Measurements from ENCODE around the gene PPP3R1. TPM values are rescaled to one million over a fixed set of nuclear protein-coding genes. Genes with fewer than 3 reads are reported as not detected.

Gene PPP3R1
- total and polyA plus RNA-seq, 2 experiments from 2014 or later = 7.9 to 49.6 TPM

DNA sequence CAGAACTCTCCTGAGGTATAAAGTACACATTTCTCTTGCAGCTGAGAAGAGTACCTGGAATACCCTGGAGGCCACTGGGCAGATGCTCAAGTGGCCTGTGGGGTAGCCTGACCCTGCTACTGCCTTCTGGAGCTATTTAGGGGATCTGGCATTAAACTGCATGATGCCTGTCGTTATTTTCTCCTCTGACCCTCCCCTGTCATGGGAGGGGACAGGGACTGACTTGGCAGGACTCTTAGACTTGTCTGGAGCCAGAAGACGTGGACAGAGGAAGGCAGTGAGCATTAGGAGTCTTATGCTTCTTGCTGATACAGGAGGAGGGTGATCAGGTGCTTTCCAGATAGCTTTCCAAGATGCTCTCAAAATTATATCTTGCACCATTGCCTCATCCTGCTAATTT is 42.6 kb upstream of the PPP3R1 start:
- no peak overlapping the region for H3K4me3 Mint-ChIP-seq
- H3K27me3 ChIP-seq (ENCODE audit: insufficient read depth) = no peaks in the 10 kb centered on the region
- no peaks in the 10 kb centered on the region for H3K36me3 ChIP-seq (ENCODE audit: insufficient read depth)
- DNase-seq (ENCODE audit: low spot score) = no peak
- H3K79me2 ChIP-seq (replicated peaks; ENCODE audit: insufficient read depth) = no peaks in the 10 kb centered on the region
- H3K4me3 ChIP-seq = no peak overlapping the region
- H4K20me1 ChIP-seq (replicated peaks; ENCODE audit: insufficient read depth) = no peaks in the 10 kb centered on the region
- no peak overlapping the region for H3K4me2 ChIP-seq
- H3K27ac ChIP-seq (ENCODE audit: low read depth) = no peak overlapping the region
- H3K36me3 Mint-ChIP-seq (ENCODE audit: low read depth) = no peaks in the 10 kb centered on the region
- H3K9me3 Mint-ChIP-seq = no peaks in the 10 kb centered on the region
- no peaks in the 10 kb centered on the region for H3K9me2 ChIP-seq (ENCODE audit: insufficient read depth)
- no peak for TF ChIP-seq STAT1 (IDR thresholded peaks at IDR 0.05; ENCODE audit: unreplicated experiment)
- no peak for TF ChIP-seq ZNF114 (CRISPR knock-in tag; IDR thresholded peaks at IDR 0.05)
- no peak for TF ChIP-seq POLR2AphosphoS5 (IDR thresholded peaks at IDR 0.05; ENCODE audit: low read depth)
- TF ChIP-seq EZH2phosphoT487 (IDR thresholded peaks at IDR 0.05; ENCODE audit: unreplicated experiment) = no peak
- TF ChIP-seq, protein P1, sequence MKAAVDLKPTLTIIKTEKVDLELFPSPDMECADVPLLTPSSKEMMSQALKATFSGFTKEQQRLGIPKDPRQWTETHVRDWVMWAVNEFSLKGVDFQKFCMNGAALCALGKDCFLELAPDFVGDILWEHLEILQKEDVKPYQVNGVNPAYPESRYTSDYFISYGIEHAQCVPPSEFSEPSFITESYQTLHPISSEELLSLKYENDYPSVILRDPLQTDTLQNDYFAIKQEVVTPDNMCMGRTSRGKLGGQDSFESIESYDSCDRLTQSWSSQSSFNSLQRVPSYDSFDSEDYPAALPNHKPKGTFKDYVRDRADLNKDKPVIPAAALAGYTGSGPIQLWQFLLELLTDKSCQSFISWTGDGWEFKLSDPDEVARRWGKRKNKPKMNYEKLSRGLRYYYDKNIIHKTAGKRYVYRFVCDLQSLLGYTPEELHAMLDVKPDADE (IDR thresholded peaks at IDR 0.05) = no peak
- TF ChIP-seq, protein P2, sequence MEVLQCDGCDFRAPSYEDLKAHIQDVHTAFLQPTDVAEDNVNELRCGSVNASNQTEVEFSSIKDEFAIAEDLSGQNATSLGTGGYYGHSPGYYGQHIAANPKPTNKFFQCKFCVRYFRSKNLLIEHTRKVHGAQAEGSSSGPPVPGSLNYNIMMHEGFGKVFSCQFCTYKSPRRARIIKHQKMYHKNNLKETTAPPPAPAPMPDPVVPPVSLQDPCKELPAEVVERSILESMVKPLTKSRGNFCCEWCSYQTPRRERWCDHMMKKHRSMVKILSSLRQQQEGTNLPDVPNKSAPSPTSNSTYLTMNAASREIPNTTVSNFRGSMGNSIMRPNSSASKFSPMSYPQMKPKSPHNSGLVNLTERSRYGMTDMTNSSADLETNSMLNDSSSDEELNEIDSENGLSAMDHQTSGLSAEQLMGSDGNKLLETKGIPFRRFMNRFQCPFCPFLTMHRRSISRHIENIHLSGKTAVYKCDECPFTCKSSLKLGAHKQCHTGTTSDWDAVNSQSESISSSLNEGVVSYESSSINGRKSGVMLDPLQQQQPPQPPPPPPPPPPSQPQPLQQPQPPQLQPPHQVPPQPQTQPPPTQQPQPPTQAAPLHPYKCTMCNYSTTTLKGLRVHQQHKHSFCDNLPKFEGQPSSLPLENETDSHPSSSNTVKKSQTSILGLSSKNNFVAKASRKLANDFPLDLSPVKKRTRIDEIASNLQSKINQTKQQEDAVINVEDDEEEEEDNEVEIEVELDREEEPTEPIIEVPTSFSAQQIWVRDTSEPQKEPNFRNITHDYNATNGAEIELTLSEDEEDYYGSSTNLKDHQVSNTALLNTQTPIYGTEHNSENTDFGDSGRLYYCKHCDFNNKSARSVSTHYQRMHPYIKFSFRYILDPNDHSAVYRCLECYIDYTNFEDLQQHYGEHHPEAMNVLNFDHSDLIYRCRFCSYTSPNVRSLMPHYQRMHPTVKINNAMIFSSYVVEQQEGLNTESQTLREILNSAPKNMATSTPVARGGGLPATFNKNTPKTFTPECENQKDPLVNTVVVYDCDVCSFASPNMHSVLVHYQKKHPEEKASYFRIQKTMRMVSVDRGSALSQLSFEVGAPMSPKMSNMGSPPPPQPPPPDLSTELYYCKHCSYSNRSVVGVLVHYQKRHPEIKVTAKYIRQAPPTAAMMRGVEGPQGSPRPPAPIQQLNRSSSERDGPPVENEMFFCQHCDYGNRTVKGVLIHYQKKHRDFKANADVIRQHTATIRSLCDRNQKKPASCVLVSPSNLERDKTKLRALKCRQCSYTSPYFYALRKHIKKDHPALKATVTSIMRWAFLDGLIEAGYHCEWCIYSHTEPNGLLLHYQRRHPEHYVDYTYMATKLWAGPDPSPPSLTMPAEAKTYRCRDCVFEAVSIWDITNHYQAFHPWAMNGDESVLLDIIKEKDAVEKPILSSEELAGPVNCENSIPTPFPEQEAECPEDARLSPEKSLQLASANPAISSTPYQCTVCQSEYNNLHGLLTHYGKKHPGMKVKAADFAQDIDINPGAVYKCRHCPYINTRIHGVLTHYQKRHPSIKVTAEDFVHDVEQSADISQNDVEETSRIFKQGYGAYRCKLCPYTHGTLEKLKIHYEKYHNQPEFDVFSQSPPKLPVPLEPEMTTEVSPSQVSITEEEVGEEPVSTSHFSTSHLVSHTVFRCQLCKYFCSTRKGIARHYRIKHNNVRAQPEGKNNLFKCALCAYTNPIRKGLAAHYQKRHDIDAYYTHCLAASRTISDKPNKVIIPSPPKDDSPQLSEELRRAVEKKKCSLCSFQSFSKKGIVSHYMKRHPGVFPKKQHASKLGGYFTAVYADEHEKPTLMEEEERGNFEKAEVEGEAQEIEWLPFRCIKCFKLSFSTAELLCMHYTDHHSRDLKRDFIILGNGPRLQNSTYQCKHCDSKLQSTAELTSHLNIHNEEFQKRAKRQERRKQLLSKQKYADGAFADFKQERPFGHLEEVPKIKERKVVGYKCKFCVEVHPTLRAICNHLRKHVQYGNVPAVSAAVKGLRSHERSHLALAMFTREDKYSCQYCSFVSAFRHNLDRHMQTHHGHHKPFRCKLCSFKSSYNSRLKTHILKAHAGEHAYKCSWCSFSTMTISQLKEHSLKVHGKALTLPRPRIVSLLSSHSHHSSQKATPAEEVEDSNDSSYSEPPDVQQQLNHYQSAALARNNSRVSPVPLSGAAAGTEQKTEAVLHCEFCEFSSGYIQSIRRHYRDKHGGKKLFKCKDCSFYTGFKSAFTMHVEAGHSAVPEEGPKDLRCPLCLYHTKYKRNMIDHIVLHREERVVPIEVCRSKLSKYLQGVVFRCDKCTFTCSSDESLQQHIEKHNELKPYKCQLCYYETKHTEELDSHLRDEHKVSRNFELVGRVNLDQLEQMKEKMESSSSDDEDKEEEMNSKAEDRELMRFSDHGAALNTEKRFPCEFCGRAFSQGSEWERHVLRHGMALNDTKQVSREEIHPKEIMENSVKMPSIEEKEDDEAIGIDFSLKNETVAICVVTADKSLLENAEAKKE (CRISPR knock-in tag; IDR thresholded peaks at IDR 0.05) = no peak
- TF ChIP-seq ZNF331 (CRISPR knock-in tag; IDR thresholded peaks at IDR 0.05; ENCODE audit: low read depth) = no peak
- TF ChIP-seq, protein P3, sequence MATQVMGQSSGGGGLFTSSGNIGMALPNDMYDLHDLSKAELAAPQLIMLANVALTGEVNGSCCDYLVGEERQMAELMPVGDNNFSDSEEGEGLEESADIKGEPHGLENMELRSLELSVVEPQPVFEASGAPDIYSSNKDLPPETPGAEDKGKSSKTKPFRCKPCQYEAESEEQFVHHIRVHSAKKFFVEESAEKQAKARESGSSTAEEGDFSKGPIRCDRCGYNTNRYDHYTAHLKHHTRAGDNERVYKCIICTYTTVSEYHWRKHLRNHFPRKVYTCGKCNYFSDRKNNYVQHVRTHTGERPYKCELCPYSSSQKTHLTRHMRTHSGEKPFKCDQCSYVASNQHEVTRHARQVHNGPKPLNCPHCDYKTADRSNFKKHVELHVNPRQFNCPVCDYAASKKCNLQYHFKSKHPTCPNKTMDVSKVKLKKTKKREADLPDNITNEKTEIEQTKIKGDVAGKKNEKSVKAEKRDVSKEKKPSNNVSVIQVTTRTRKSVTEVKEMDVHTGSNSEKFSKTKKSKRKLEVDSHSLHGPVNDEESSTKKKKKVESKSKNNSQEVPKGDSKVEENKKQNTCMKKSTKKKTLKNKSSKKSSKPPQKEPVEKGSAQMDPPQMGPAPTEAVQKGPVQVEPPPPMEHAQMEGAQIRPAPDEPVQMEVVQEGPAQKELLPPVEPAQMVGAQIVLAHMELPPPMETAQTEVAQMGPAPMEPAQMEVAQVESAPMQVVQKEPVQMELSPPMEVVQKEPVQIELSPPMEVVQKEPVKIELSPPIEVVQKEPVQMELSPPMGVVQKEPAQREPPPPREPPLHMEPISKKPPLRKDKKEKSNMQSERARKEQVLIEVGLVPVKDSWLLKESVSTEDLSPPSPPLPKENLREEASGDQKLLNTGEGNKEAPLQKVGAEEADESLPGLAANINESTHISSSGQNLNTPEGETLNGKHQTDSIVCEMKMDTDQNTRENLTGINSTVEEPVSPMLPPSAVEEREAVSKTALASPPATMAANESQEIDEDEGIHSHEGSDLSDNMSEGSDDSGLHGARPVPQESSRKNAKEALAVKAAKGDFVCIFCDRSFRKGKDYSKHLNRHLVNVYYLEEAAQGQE (IDR thresholded peaks at IDR 0.05; ENCODE audit: unreplicated experiment) = no peak
- no peak for TF ChIP-seq JUNB (IDR thresholded peaks at IDR 0.05; ENCODE audit: unreplicated experiment)
- TF ChIP-seq, protein P4, sequence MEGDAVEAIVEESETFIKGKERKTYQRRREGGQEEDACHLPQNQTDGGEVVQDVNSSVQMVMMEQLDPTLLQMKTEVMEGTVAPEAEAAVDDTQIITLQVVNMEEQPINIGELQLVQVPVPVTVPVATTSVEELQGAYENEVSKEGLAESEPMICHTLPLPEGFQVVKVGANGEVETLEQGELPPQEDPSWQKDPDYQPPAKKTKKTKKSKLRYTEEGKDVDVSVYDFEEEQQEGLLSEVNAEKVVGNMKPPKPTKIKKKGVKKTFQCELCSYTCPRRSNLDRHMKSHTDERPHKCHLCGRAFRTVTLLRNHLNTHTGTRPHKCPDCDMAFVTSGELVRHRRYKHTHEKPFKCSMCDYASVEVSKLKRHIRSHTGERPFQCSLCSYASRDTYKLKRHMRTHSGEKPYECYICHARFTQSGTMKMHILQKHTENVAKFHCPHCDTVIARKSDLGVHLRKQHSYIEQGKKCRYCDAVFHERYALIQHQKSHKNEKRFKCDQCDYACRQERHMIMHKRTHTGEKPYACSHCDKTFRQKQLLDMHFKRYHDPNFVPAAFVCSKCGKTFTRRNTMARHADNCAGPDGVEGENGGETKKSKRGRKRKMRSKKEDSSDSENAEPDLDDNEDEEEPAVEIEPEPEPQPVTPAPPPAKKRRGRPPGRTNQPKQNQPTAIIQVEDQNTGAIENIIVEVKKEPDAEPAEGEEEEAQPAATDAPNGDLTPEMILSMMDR (conservative IDR thresholded peaks at IDR 0.05; ENCODE audit: low read depth in 2 of 2) = no peak
- TF ChIP-seq NANOG (IDR thresholded peaks at IDR 0.05; ENCODE audit: borderline replicate concordance) = no peak
- TF ChIP-seq EZH2 (IDR thresholded peaks at IDR 0.05; ENCODE audit: low read depth, unreplicated experiment) = no peak
- no peak for TF ChIP-seq CREB1 (CRISPR knock-in tag; IDR thresholded peaks at IDR 0.05; ENCODE audit: low read depth)
- H3K4me1 Mint-ChIP-seq = no peaks in the 10 kb centered on the region
- H3K27me3 Mint-ChIP-seq (ENCODE audit: insufficient read depth, low read depth, poor library complexity) = no peaks in the 10 kb centered on the region
- H3K4me1 ChIP-seq (ENCODE audit: insufficient read depth) = no peaks in the 10 kb centered on the region
- H2AFZ ChIP-seq = no peak overlapping the region
- no peaks in the 10 kb centered on the region for H3F3A ChIP-seq (replicated peaks; ENCODE audit: low read depth)
- H3K27ac Mint-ChIP-seq = no peak overlapping the region
- ATAC-seq = no peak
